Inferior parietal cortex (tissue), 1 donor: ENCODE data around the gene CFAP100.

Source experiments
- DNase-seq: peaks from one replicate; pipeline ENCODE4 v3.0.0-alpha.2; 2016; ENCODE audit errors: extremely low spot score

CFAP100 gene

GRCh38 chr3:126421573-126422119 lies 26.9 kb downstream of the CFAP100 start:
- DNase-seq, result no peak

GRCh38 chr3:126422121-126422520 lies 27.4 kb downstream of the CFAP100 start:
- no peak for DNase-seq

DNA sequence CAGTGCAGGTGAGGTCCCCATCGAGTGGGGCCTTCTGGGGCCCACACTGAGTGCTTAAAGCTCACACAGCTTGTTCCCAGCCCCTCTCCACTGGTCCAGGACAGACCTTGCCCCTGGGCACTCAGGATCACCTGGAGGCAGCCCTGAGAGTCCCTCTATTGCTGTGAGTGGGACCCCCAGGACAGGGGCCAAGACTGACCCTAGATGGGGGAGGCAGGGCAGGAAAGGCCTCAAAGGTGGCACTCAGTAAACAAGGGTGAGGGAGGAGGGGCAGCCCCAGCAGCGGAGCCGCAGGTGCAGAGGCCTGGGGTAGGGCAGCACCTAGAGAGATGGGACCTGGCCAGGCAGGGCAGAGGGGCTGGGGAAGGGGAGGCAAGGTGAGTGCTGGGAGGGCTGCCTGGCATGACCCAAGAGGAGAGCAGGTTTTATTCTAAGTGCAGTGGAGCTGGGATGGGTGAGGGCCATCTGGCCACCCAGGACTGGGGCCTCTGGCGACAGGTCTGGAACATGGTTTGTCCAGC lies 27.9 kb downstream of the CFAP100 start:
- DNase-seq, result no peak

- no peak for DNase-seq
These were observed 28.7 kb downstream of the CFAP100 start for GRCh38 chr3:126423191-126424038.

DNA sequence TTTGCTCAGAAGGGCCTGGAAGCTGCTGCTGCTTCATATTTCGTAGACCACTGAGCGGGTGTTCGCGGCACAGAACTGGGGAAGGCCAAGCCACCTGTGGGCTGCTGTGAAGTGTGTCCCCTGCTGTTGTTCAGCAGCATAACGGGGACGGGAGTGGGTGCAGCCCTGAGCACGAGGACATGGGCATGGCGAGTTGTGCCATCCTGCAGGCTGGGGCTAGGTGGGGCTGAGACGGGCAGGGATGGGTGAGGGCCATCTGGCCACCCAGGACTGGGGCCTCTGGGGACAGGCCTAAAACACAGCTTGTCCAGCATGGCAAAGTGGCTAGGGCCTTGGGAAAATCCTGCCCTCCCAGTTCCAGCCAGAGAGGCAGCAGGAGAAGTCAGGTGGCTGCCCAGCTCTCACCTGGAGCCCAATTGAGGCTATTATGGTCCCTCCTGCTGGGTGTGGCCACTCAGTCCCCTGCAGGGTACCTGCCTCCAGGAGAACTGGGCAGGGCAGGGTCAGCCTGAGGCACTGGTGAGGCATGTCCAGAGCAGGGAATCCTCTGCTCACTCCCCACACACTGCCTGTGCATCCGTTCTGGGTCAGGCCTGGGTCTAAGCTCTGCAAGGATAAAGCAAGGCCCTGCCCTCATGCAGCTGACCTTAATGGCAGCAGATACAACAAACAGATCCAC lies 29.5 kb downstream of the CFAP100 start:
- DNase-seq, result no peak

GRCh38 chr3:126424751-126425150 lies 30.0 kb downstream of the CFAP100 start:
- no peak for DNase-seq

GRCh38 chr3:126431103-126431534 lies 36.4 kb downstream of the CFAP100 start:
- no peak for DNase-seq

- no peak for DNase-seq
These were observed 37.8 kb downstream of the CFAP100 start for GRCh38 chr3:126432361-126433104.

DNA sequence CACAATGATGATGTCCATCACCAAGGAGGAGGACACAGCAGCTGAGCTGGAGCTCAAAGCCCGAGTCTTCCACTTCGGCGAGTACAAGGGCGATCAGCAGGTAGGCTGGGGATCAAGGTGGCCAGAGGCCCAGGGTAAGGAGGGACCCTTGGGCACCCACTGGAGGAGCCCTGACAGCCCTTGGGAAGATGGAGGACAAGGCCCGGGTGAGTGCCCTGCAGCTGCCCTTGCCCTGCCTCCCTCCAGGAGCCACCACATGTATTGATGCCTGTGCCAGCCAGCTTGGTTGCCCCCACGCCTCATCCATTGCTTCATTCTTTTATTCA lies 38.4 kb downstream of the CFAP100 start:
- no peak for DNase-seq

GRCh38 chr3:126433496-126434263 lies 39.0 kb downstream of the CFAP100 start:
- DNase-seq, result no peak

- no peak for DNase-seq
These were observed 39.5 kb downstream of the CFAP100 start for GRCh38 chr3:126434264-126434590.

DNA sequence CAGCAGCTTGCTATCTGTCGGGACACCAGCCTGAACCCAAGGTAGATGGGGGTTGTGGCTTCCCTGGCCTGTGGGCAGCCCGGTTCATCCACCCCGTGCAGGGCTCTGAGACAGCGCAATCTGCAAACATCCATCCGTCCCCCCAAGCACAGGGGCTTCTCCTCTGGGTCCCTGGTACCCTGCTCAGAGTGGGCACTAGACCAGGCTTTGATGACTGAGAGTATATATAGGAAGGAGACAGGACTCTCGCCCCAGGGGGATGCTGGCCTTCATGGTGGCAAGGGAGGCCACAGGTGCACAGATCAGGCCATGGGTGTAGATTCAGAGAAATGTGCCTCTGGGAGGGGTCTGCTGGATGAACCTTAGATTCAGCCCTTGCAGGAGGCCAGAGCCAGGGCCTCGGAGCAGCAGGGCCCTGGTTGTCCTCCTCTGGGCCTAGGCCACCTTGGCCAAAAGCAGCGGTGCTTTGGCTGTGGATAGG lies 40.3 kb downstream of the CFAP100 start:
- no peak for DNase-seq

GRCh38 chr3:126435456-126436315 lies 41.0 kb downstream of the CFAP100 start:
- DNase-seq, result no peak

- no peak for DNase-seq
These were observed 42.4 kb downstream of the CFAP100 start for GRCh38 chr3:126436826-126437717.

- DNase-seq, result no peak
These were observed 43.5 kb downstream of the CFAP100 start for GRCh38 chr3:126438186-126438585.

DNA sequence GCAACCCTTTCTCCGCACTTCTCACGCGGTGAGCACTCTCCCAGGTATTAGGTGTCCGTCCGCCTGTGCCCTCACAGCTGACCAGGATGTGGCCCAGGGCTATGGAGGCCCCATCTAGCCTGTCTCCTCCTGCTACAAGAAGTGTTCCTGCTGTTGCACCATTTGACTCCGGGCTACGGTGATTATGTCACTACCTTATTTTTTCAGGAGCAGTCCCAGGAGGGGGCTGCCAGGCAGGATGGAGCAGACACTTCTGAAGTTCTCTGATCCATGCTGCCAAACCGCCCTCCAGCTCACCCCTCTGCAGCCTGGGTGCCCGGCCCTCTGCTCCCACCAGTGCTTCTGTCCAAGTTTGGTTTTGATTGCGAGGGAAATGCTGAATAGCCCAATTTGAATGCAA lies 44.0 kb downstream of the CFAP100 start:
- DNase-seq, result no peak

DNA sequence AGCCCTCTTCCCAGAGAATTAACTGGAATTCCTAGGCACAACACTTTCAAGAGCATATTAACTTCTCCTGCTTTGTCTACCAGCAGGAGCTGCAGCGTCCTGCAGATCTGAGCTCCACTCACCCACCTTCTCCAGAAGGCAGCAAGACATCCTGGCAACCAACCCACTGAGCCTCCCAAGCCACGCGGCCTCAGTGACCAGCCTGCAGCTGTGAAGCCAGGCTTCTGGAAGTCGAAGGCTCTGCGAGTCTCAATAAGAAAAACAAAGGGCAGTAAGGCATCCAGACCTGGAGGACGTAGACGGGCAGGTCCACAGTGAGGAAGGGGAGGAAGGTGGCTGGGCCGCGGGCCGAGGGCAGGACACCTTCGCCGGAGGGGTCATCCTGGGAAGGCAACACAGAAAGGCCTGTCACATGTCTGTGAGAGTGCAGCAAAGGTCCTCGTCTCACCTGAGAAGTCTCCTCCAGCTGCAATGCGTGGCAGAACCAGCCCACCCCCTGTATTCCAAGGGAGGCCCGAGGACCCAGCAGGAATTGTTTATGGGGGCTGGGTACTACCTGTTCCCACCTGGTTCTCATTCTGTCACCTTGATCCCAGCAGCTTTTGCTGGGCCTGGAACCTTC lies 44.7 kb downstream of the CFAP100 start:
- DNase-seq, result no peak

- no peak for DNase-seq
These were observed 45.4 kb downstream of the CFAP100 start for GRCh38 chr3:126439968-126440708.
